ENCODE measurements around the gene SLC22A6.

Gene SLC22A6, protein sequence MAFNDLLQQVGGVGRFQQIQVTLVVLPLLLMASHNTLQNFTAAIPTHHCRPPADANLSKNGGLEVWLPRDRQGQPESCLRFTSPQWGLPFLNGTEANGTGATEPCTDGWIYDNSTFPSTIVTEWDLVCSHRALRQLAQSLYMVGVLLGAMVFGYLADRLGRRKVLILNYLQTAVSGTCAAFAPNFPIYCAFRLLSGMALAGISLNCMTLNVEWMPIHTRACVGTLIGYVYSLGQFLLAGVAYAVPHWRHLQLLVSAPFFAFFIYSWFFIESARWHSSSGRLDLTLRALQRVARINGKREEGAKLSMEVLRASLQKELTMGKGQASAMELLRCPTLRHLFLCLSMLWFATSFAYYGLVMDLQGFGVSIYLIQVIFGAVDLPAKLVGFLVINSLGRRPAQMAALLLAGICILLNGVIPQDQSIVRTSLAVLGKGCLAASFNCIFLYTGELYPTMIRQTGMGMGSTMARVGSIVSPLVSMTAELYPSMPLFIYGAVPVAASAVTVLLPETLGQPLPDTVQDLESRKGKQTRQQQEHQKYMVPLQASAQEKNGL

GRCh38 chr11:62984451-62984991 lies at the start of gene SLC22A6:
Gene SLC22A6, minus strand, starts transcription at chr11:62984967. Its CDS starts 277 bp downstream, at chr11:62984690.
- DNase-seq (ENCODE audit: low spot score): no peak

GRCh38 chr11:63032457-63032856 lies 47.7 kb upstream of the SLC22A6 start:
- no peak for DNase-seq (ENCODE audit: low spot score)

- peak; percentile 77 for DNase-seq (ENCODE audit: low spot score)
Measured at GRCh38 chr11:63023841-63024648, 39.3 kb upstream of the SLC22A6 start.

DNA sequence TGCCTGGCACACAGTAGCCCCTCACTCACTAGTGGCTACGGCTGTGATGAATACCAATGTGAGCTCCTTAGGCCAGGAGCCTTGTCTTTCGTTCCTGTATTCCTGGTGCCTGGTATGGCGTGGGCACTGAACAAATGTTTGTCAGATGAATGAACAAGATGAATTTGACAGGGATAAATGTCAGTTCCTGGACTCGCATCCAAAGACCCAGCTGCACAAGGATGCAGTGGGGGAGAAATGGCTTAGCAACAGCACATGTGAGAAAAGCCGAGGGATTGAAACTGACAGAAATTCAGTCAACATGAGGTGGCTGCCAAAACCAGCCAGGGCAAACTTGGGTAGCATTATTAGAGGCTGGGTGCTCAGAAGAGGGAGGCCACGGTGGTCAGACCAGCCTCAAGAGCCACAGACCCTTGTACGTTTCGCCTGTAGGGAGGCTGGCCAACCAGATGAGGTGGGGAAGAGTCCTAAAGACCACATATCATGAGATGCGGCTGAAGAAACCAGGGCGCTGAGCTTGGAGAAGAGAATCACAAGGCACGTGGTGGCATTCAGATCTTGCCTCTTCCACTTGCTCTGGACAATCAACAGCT lies 38.6 kb upstream of the SLC22A6 start:
- no peak for DNase-seq (ENCODE audit: low spot score)

GRCh38 chr11:63022441-63022840 lies 37.7 kb upstream of the SLC22A6 start:
- DNase-seq (ENCODE audit: low spot score): no peak

GRCh38 chr11:63020671-63021291 lies 36.0 kb upstream of the SLC22A6 start:
- DNase-seq (ENCODE audit: low spot score): no peak

DNA sequence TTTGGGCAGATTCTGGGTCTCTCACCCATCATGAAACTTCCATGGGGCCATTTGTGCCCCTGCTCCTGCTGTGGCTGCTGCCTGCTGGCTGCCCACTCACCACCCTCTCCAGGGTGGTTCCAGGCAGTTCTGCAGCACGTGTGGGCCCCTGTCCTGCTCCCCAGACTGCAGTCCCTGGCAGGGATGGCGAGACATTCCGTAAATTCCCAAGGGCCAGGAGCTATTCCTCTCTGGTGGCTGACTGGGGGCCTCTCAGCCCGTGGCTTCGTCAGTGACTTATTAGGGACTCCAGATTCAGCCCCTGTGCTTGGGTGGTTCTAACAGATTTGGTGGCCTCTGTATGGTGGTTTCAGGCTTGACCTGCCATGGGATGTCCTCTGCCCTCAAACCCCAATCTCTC lies 34.7 kb upstream of the SLC22A6 start:
- DNase-seq (ENCODE audit: low spot score): no peak

GRCh38 chr11:63017306-63017974 lies 32.7 kb upstream of the SLC22A6 start:
- no peak for DNase-seq (ENCODE audit: low spot score)

DNA sequence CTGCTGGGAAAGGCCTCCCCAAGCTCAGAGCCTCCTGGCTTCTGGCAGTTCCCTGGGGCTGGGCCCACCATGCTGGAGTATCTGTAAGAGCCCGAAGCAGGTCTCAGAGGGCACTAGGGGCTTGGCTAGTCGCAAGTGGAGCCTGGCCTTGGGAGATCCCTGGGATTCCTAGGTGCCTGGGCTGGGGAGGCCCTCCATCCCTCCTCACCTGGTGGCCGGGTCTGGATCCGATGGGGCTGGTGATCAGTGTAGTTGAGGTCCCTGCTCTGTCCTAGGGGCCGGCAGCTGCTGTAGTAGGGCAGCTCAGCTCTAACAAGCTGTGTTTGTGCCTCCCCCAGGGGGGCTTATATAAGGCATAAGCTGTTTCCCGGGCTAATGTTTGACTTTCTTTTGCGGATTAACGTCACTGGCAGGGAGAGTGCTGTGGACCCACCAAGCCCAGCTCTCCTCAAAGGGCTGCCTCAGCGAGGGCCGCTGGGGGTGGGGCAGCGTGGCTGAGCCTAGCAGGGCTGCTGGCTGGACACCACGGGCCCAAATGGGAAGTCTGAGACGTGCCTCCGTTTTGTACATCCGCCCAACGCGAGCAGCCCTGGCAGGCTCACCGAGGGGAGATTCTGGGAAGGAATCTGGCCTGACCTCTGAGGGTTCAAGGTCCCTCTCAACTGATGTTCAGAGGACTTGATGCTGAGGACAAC lies 30.9 kb upstream of the SLC22A6 start, which contains the start of gene SLC22A8:
TSS of gene SLC22A8 (minus strand) at position 321 of the 695 bp plus-strand sequence. CDS start 883 bp downstream, outside the sequence.
- DNase-seq (ENCODE audit: low spot score): no peak

GRCh38 chr11:63014408-63015055 lies 29.8 kb upstream of the SLC22A6 start:
- DNase-seq (ENCODE audit: low spot score): no peak

DNA sequence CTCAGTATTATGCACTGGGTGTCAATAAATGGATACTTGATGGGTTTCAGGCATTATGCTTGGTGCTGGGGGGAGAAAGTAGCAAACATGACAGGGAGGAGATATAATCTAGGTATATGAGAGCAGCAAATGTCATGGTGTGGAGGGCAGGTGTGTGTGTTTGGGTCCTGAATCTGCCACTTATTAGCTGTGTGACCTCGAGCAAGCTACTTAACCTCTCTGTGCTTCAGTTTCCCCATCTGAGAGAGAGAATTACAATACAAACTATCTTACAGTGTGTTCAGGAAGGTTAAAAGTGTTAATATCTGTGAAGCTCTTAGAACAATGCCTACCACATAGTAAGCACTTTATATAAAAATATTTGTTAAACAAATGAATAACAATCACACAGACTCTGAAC lies 28.1 kb upstream of the SLC22A6 start:
- DNase-seq (ENCODE audit: low spot score): no peak

DNA sequence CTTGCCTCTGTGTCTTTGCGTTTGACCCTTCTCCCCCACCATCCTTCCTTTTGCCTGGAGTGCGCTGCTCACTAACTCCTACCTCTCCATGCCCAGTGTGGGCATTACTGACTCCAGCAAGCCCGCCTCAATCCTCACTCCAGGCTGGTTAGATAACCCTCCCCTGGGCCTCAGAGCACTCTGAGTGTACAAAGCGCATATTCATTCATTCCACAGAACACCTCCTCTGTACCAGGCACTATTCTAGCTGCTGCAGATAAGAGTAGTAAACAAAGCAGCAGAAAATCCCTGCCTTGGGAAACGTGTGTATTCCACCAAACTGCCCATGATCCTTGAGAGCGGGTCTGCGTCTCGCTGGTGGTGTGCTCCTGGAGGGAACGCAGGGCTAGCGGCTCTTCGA lies 27.7 kb upstream of the SLC22A6 start:
- DNase-seq (ENCODE audit: low spot score): no peak

- DNase-seq (ENCODE audit: low spot score): no peak
Measured at GRCh38 chr11:63010934-63011439, 26.2 kb upstream of the SLC22A6 start.

DNA sequence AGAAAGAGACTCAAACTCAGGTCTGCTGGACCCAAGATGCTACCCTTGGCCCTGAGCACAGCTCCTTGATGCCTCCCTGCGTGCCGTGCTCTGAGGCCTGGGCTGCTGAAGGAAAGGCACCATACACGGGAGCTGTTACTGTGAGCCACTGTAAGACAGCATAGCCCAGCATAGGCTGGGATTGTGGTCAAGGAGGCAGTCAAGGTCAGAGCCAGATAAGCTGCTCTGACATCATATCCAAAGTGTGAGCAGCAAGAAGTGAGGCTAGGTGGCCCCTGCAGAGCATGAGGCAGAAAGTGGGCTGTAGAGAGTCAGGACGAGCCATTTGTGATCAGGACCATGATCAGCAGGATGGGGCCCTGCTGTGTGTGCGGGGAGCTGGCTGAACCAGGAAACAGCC lies 23.2 kb upstream of the SLC22A6 start:
- DNase-seq (ENCODE audit: low spot score): no peak

GRCh38 chr11:63001456-63001855 lies 16.7 kb upstream of the SLC22A6 start:
- DNase-seq (ENCODE audit: low spot score): no peak

DNA sequence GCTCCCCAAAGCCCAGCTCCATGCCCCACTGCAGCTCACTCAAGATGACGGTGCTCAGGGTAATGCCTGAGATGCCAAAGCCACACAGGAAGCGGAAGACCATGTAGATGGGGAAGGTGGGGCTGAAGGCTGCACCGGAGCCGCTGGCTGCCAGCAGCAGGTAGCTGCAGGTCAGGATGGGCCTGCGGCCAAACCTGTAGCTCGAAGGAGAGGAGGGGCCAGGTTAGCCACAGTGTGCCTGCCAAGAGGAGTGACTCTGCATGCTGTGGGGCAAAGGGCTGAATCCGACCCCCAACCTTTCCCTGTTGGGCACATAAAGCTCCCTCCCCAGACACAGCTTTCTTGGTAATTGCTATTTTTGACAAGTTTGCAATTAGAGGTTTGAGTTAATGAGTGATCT lies 14.9 kb upstream of the SLC22A6 start:
- DNase-seq (ENCODE audit: low spot score): no peak

GRCh38 chr11:62999156-62999555 lies 14.4 kb upstream of the SLC22A6 start:
- DNase-seq (ENCODE audit: low spot score): no peak

- DNase-seq (ENCODE audit: low spot score): no peak
Measured at GRCh38 chr11:62996271-62996670, 11.5 kb upstream of the SLC22A6 start.

- no peak for DNase-seq (ENCODE audit: low spot score)
Measured at GRCh38 chr11:62994775-62995174, 10.0 kb upstream of the SLC22A6 start.

- DNase-seq (ENCODE audit: low spot score): no peak
Measured at GRCh38 chr11:62988276-62988675, 3.5 kb upstream of the SLC22A6 start.

All from CD4-positive, alpha-beta T cell treated with Interleukin-15 for 4 hours (primary cell).